H1 (cell line): ENCODE results near the gene ZNF512B. TPM values are rescaled to one million over a fixed set of nuclear protein-coding genes. Genes with fewer than 3 reads are reported as not detected.

ENCODE experiments used
- CTCF ChIA-PET: fragments of 300-600 bp; sonication (Branson Sonifier 250); formaldehyde crosslinking; loops from one replicate; lab custom pipeline; 2021; ENCODE audit not compliant: partially characterized antibody; lab: Charles Lee
- POLR2A ChIA-PET: fragments of 300-600 bp; sonication (Branson Sonifier 250); formaldehyde crosslinking; loops from one replicate; lab custom pipeline; 2021; ENCODE audit warnings: inconsistent platforms; ENCODE audit not compliant: partially characterized antibody; lab: Charles Lee
- DNase-seq, 2 experiments: peaks; one replicate each; pipeline versions ENCODE4 v3.0.0 to v3.0.0-alpha.2; 2010 to 2022; ENCODE audit warnings: low spot score in 2 of 2, low read depth in 1 of 2, mixed read lengths in 1 of 2
- FAIRE-seq: peaks from 2 replicates; lab custom pipeline; 2011; peaks lifted over from hg19 to GRCh38; lab: Jason Lieb, UNC
- H2AFZ ChIP-seq: 2 replicates; pipeline ENCODE4 v1.8.1; 2012; ENCODE audit warnings: low read length, inconsistent platforms
- H2AK5ac ChIP-seq: 2 replicates; pipeline ENCODE4 v1.6.1; 2013; ENCODE audit warnings: low read depth, low read length
- H2BK120ac ChIP-seq: replicated peaks from 2 replicates; pipeline ENCODE3; 2013; ENCODE audit warnings: low read depth, low read length, inconsistent platforms
- H2BK12ac ChIP-seq: 2 replicates; pipeline ENCODE4 v1.6.1; 2013; ENCODE audit warnings: low read depth, low read length
- H2BK15ac ChIP-seq: 2 replicates; pipeline ENCODE4 v1.6.1; 2013; ENCODE audit warnings: low read length
- H2BK20ac ChIP-seq: 2 replicates; pipeline ENCODE4 v1.6.1; 2013; ENCODE audit warnings: low read length
- H2BK5ac ChIP-seq: 2 replicates; pipeline ENCODE4 v1.6.1; 2013; ENCODE audit warnings: low read depth, low read length
- H3K14ac ChIP-seq: 2 replicates; pipeline ENCODE4 v1.6.1; 2013; ENCODE audit warnings: inconsistent platforms; ENCODE audit not compliant: insufficient read length
- H3K18ac ChIP-seq: 2 replicates; pipeline ENCODE4 v1.6.1; 2013; ENCODE audit warnings: low read length; ENCODE audit errors: extremely low read depth
- H3K23ac ChIP-seq: 2 replicates; pipeline ENCODE4 v1.6.1; 2013; ENCODE audit warnings: inconsistent platforms; ENCODE audit not compliant: insufficient read length
- H3K23me2 ChIP-seq: 2 replicates; pipeline ENCODE4 v1.6.1; 2013; ENCODE audit warnings: low read depth, low read length
- H3K27ac ChIP-seq: 2 replicates; pipeline ENCODE4 v1.6.1; 2011; ENCODE audit warnings: low read depth, low read length, inconsistent platforms
- H3K27me3 ChIP-seq, 4 experiments: replicated peaks in 1 of 4; 1 replicate in 1 of 4; 2 replicates in 3 of 4; pipeline versions ENCODE4 v1.6.1 to v1.8.1; 2011 to 2013; ENCODE audit warnings: low read length in 3 of 4, mild to moderate bottlenecking in 3 of 4, inconsistent platforms in 2 of 4, mixed read lengths in 2 of 4, moderate library complexity in 1 of 4; ENCODE audit not compliant: control insufficient read depth in 3 of 4, insufficient read depth in 3 of 4; ENCODE audit errors: extremely low read depth in 1 of 4
- H3K36me3 ChIP-seq, 4 experiments: 2 replicates each; pipeline versions ENCODE4 v1.6.1 to v1.8.1; 2011 to 2013; ENCODE audit warnings: mild to moderate bottlenecking in 4 of 4, low read length in 3 of 4, moderate library complexity in 2 of 4, control low read depth in 1 of 4, inconsistent platforms in 1 of 4; ENCODE audit not compliant: insufficient read depth in 4 of 4, control insufficient read depth in 2 of 4
- H3K4ac ChIP-seq: replicated peaks from 2 replicates; pipeline ENCODE3; 2013; ENCODE audit warnings: low read length, low read depth, mixed read lengths, inconsistent platforms; ENCODE audit not compliant: insufficient read length
- H3K4me1 ChIP-seq, 4 experiments: replicated peaks in 1 of 4; 1 replicate in 1 of 4; 2 replicates in 3 of 4; pipeline versions ENCODE4 v1.6.1 to v1.8.1; 2011 to 2013; ENCODE audit warnings: low read length in 3 of 4, inconsistent platforms in 2 of 4, mixed read lengths in 1 of 4; ENCODE audit not compliant: insufficient read depth in 4 of 4, control insufficient read depth in 3 of 4
- H3K4me2 ChIP-seq, 2 experiments: 2 replicates each; pipeline versions ENCODE4 v1.6.1 to v1.8.1; 2011 to 2013; ENCODE audit warnings: low read depth in 2 of 2, low read length in 2 of 2, control low read depth in 1 of 2, inconsistent platforms in 1 of 2, mild to moderate bottlenecking in 1 of 2; ENCODE audit not compliant: insufficient read depth in 1 of 2
- H3K4me3 ChIP-seq, 4 experiments: fragments of 200-600, 300-600 bp in 1 of 4; sonication (generic), shearing (Covaris generic), sonication (Bioruptor Twin) in 1 of 4; 2 replicates each; pipeline versions ENCODE4 v1.5.1 to v1.8.1; 2011 to 2016; ENCODE audit warnings: low read length in 4 of 4, low read depth in 3 of 4, control low read depth in 2 of 4, inconsistent platforms in 2 of 4, mild to moderate bottlenecking in 2 of 4, mixed read lengths in 1 of 4, moderate library complexity in 1 of 4; ENCODE audit not compliant: insufficient read depth in 2 of 4; ENCODE audit errors: extremely low read depth in 1 of 4
- H3K56ac ChIP-seq: replicated peaks from 2 replicates; pipeline ENCODE3; 2013; ENCODE audit warnings: low read depth, mild to moderate bottlenecking, mixed read lengths, low read length, inconsistent platforms; ENCODE audit not compliant: insufficient read length
- H3K79me1 ChIP-seq: 2 replicates; pipeline ENCODE4 v1.6.1; 2013; ENCODE audit warnings: low read depth, low read length, control low read depth
- H3K79me2 ChIP-seq, 2 experiments: 2 replicates each; pipeline versions ENCODE4 v1.6.1 to v1.8.1; 2012 to 2013; ENCODE audit warnings: low read length in 2 of 2, mild to moderate bottlenecking in 2 of 2, inconsistent platforms in 1 of 2; ENCODE audit not compliant: insufficient read depth in 2 of 2, control insufficient read depth in 1 of 2
- H3K9ac ChIP-seq, 4 experiments: replicated peaks in 1 of 4; 1 replicate in 1 of 4; 2 replicates in 3 of 4; pipeline versions ENCODE4 v1.6.1 to v1.8.1; 2011 to 2013; ENCODE audit warnings: low read depth in 3 of 4, low read length in 3 of 4, control low read depth in 2 of 4, mild to moderate bottlenecking in 2 of 4, moderate library complexity in 2 of 4, inconsistent platforms in 1 of 4; ENCODE audit errors: extremely low read depth in 1 of 4
- H3K9me3 ChIP-seq, 2 experiments: 2 replicates each; pipeline versions ENCODE4 v1.6.1 to v1.8.1; 2012 to 2013; ENCODE audit warnings: mild to moderate bottlenecking in 2 of 2, moderate library complexity in 2 of 2, control low read depth in 1 of 2, inconsistent platforms in 1 of 2, low read depth in 1 of 2, low read length in 1 of 2, mixed read lengths in 1 of 2; ENCODE audit not compliant: insufficient read depth in 2 of 2
- H4K20me1 ChIP-seq, 2 experiments: replicated peaks in 1 of 2; 2 replicates each; pipeline versions ENCODE3 to v1.8.1; 2011 to 2013; ENCODE audit warnings: inconsistent platforms in 2 of 2, low read length in 2 of 2, mild to moderate bottlenecking in 1 of 2; ENCODE audit not compliant: insufficient read depth in 2 of 2, control insufficient read depth in 1 of 2
- H4K5ac ChIP-seq: 2 replicates; pipeline ENCODE4 v1.6.1; 2013; ENCODE audit warnings: low read length, low read depth, mixed read lengths, inconsistent platforms; ENCODE audit not compliant: insufficient read length
- H4K8ac ChIP-seq: 2 replicates; pipeline ENCODE4 v1.8.0; 2013; ENCODE audit warnings: mild to moderate bottlenecking, moderate library complexity, low read length, inconsistent platforms; ENCODE audit not compliant: insufficient read depth; ENCODE audit errors: extremely low read depth
- H4K91ac ChIP-seq: replicated peaks from 2 replicates; pipeline ENCODE3; 2013; ENCODE audit warnings: low read length, mixed read lengths, inconsistent platforms; ENCODE audit not compliant: insufficient read length
- CBX5 ChIP-seq: fragments of 300-800, 300-1000 bp; sonication (generic); IDR thresholded peaks from 2 replicates; pipeline ENCODE4 v1.7.1; 2016; ENCODE audit warnings: antibody characterized with exemption, low read length, low read depth
- TEAD4 ChIP-seq: IDR thresholded peaks from 2 replicates; pipeline ENCODE4 v1.6.1; 2012; ENCODE audit warnings: low read depth, low read length, inconsistent platforms, mixed read lengths
- WGBS, 2 experiments: shearing (Covaris generic) in 1 of 2; methylation state at CpG; one replicate each; pipeline versions ENCODE4 v1.1.6 to v1.1.7; 2013 to 2015; ENCODE audit warnings: low lambda C conversion rate in 2 of 2, mixed read lengths in 2 of 2, inconsistent platforms in 1 of 2, low coverage in 1 of 2, missing lambda C conversion rate in 1 of 2; ENCODE audit not compliant: insufficient replicate concordance in 2 of 2, insufficient coverage in 1 of 2, insufficient read length in 1 of 2; ENCODE audit errors: extremely low coverage in 1 of 2, missing lambda C conversion rate in 1 of 2; 5-methylcytosine and 5-hydroxymethylcytosine counted together
- polyA plus RNA-seq, 7 experiments: library from polyadenylated mRNA; depleted of rRNA in 3 of 7; stranded (reverse) in 5 of 7; unstranded in 2 of 7; fragments of >200 nt in 5 of 7; fragments of 200-250 nt in 2 of 7; gene quantifications; 1 replicate in 5 of 7; 2 replicates in 1 of 7; 4 replicates in 1 of 7; pipeline versions ENCODE4 v1.2.1 to v1.2.3, GENCODE V29; 2011 to 2013; ENCODE audit warnings: missing spikeins in 2 of 7, mixed read lengths in 2 of 7
- total RNA-seq: library from RNA; stranded (reverse); fragmentation: NEBNext Ultra II Directional; extraction: Animal tissue kit (Norgen Biotek cat#: 25700); gene quantifications from 2 replicates; pipeline ENCODE4 v1.2.1, GENCODE V29; 2021

The ZNF512B gene
- total and polyA plus RNA-seq, 2 of the 8 experiments (the other 6 are each of a cell fraction or from before 2014, with no cell fraction given), result 7.3 to 26.6 TPM

DNA sequence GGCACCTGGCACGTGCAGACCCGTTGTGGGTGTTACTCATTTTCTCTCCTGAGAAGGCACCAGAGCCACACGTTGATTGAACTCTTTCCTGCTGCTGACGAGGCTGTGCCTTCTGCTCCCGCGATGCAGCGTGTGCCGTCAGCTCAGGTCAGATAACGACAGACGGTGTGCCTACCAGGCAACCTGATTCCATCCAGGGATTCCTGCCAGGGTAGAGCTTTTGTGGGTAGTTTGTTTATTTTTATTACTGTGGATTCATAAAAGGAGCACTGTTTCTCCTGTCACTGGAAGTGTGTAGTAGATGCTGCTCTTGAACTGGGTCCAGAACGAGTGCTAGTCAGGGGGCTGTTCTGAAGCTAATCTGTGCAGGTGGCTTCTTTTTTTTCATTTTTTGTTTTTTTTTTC lies 31.9 kb upstream of the ZNF512B start:
- no peak for TF ChIP-seq CBX5
- TF ChIP-seq TEAD4, result no peak
- Histone ChIP-seq H3K14ac (no peak overlapping the region), H2AFZ (no peak overlapping the region), H3K27ac (no peak overlapping the region), H3K9ac (no peak overlapping the region), H3K4me1 (0 out of 7 replicates have a peak, but pooled peaks cover 0 to 2% (median 0%) of the 10 kb centered on the region in 4 experiments), H3K9me3 (no peaks in the 10 kb centered on the region), H2BK5ac (no peak overlapping the region), H4K20me1 (peaks cover 8 to 11% of the 10 kb centered on the region in 2 experiments), H3K23me2 (no peaks in the 10 kb centered on the region), H3K56ac (no peak overlapping the region), H3K23ac (no peak overlapping the region), H3K4me2 (no peak overlapping the region), H2BK120ac (no peak overlapping the region), H2BK20ac (no peak overlapping the region), H2BK12ac (no peak overlapping the region), H4K5ac (no peak overlapping the region), H3K36me3 (peaks cover 17 to 60% (median 36%) of the 10 kb centered on the region in 4 experiments), H4K8ac (no peak overlapping the region), H3K18ac (no peak overlapping the region), H3K27me3 (no peaks in the 10 kb centered on the region), H3K4me3 (no peak overlapping the region), H3K4ac (no peak overlapping the region), H3K79me1 (peaks cover 7% of the 10 kb centered on the region), H3K79me2 (peaks cover 0 to under 1% of the 10 kb centered on the region in 2 experiments; a peak in 1 of 4 replicates), H4K91ac (no peak overlapping the region), H2BK15ac (no peak overlapping the region), H2AK5ac (no peak overlapping the region)
- CTCF ChIA-PET, result interaction anchor here (0.7 kb wide), 1 partner anchor 15 kb away, joined by 5 read pairs; no protein-coding TSS in a partner anchor
- no peak for DNase-seq
- POLR2A ChIA-PET, result interaction anchor here (1.4 kb wide), 1 partner anchor 9 kb away, joined by 5 read pairs; no protein-coding TSS in a partner anchor
- 95% methylated on average over 10 of the region's 11 CpGs; no CpG with 5 or more reads in 1 of the 2 experiments for WGBS, 2 experiments
- FAIRE-seq, result no peak
